ENCODE results near the gene STX4.

Gene STX4

DNA sequence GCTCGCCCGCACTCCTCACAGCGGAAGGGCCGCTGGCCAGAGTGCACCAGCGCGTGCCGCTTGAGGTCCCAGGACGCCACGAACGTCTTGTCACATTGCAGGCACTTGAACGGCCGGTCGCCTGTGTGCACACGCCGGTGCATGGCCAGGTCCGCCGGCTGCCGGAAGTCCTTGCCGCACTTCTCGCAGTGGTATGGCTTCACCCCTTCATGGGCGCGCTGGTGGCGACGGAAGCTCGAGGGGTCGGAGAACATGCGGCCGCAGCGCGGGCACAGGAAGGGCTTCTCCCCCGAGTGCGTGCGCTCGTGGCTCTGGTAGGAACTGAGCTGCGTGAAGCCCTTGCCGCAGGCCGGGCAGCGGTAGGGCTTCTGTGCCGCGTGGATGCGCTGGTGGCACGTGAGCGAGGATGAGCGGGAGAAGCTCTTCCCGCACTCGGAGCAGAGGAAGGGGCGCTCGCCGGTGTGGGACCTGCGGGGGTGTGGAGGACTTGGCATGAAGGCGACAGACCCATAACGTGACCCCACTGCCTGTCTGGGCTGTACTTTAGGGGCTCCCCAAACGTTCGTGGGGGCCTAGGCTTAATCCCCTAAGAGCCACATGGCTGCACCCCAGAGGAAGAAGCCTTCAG, 28.6 kb downstream of the STX4 start:
- Mint-ChIP-seq H3K27me3 (ENCODE audit: low read depth) (no peaks in the 10 kb centered on the region), H3K36me3 (ENCODE audit: low read depth) (peaks cover 22% of the 10 kb centered on the region), H3K27ac (no peak overlapping the region), H3K4me1 (ENCODE audit: low read depth) (peaks cover 34% of the 10 kb centered on the region), H3K4me3 (no peak overlapping the region), H3K9me3 (no peaks in the 10 kb centered on the region)

- Mint-ChIP-seq H3K9me3 (no peaks in the 10 kb centered on the region), H3K27ac (peak overlapping the region; percentile 72), H3K36me3 (ENCODE audit: low read depth) (peaks cover 22% of the 10 kb centered on the region), H3K27me3 (ENCODE audit: low read depth) (no peaks in the 10 kb centered on the region), H3K4me3 (peak overlapping the region; percentile 70), H3K4me1 (ENCODE audit: low read depth) (peaks cover 39% of the 10 kb centered on the region)
Measured at GRCh38 chr16:31063495-31063842, 30.1 kb downstream of the STX4 start.

DNA sequence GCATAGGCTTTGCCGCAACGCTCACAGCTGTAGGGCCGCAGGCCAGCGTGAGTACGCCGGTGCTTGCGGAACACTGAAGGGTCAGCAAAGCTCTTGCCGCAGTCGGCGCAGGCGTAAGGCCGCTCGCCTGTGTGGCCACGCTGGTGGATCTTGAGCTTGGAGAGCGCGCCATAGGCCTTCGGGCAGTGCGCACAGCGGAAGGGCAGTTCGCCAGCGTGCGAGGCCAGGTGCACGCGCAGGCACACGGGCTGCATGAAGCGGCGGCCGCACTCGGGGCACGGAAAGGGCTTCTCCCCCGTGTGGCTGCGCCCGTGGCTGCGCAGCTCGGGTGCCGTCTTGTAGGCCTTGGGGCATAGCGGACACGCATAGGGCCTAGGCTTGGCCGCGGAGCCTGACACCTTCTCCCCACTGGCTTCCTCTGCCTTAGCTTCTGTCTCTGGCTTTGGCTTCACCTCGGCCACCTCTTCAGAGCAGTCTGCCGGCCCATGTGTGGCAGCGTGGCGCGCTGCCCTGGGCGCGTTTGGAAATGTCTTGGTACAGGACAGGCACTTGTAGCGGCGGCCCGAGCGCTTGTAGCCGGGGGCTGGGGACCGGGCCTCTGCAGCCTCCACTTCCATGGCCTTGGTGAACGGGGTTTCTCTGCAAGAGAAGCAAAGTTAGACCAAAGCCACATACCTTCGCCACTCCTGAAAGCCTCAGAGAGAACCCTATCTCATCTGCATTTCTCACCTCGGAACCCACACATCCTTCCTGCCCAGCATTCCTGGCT, 30.7 kb downstream of the STX4 start:
- H3K4me1 Mint-ChIP-seq (ENCODE audit: low read depth): peaks cover 39% of the 10 kb centered on the region
- H3K36me3 Mint-ChIP-seq (ENCODE audit: low read depth): peaks cover 22% of the 10 kb centered on the region
- no peaks in the 10 kb centered on the region for H3K27me3 Mint-ChIP-seq (ENCODE audit: low read depth)
- H3K27ac Mint-ChIP-seq: peak overlapping the region; percentile 79
- H3K9me3 Mint-ChIP-seq: no peaks in the 10 kb centered on the region
- H3K4me3 Mint-ChIP-seq: peak overlapping the region; percentile 70

- Mint-ChIP-seq H3K4me1 (ENCODE audit: low read depth) (peaks cover 43% of the 10 kb centered on the region), H3K36me3 (ENCODE audit: low read depth) (peaks cover 19% of the 10 kb centered on the region), H3K27ac (peak overlapping the region; percentile 79), H3K27me3 (ENCODE audit: low read depth) (no peaks in the 10 kb centered on the region), H3K9me3 (no peaks in the 10 kb centered on the region), H3K4me3 (peak overlapping the region; percentile 70)
Measured at GRCh38 chr16:31064882-31065461, 31.6 kb downstream of the STX4 start.

DNA sequence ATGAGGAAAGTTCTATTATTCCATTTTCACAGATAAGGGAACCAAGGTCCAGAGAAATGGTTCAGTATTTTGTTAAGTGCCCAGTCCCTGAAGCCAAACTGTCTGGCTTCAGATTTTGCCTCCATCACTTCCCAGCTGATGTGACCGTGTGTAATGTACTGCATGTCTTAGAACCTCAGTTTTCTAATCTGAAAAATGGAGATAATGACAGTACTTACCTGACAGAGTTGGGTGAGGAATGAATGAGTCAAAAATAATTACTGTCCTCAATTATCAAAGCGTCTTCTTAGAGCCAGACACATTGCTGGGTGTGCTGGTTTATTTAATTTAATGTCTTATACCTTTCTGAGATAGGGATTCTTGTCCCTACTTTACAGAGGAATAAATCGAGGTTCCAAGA, 34.0 kb downstream of the STX4 start:
- peaks cover 53% of the 10 kb centered on the region for H3K4me1 Mint-ChIP-seq (ENCODE audit: low read depth)
- no peaks in the 10 kb centered on the region for H3K9me3 Mint-ChIP-seq
- no peak overlapping the region for H3K27ac Mint-ChIP-seq
- no peaks in the 10 kb centered on the region for H3K27me3 Mint-ChIP-seq (ENCODE audit: low read depth)
- H3K4me3 Mint-ChIP-seq: no peak overlapping the region
- peaks cover 10% of the 10 kb centered on the region for H3K36me3 Mint-ChIP-seq (ENCODE audit: low read depth)

DNA sequence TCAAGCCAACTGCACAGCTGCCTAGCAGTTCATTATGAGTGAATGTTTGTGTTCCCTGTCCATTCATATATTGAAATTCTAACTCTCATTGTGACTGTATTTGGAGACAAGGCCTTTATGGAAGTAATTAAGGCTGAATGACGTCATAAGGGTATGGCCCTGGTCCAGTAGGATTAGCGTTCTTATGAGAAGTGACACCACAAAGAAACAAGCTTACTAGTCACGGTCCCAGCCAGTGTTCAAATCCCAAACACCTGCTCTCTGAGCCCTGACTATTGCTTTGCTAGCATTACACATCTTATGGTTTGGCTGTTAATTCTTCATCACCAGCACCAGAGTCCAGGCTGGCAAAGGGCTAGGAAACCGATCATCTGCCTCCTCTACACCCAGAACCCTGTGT, 38.5 kb downstream of the STX4 start:
- H3K4me3 Mint-ChIP-seq: peak overlapping the region; percentile 99
- peak overlapping the region; percentile 88 for H3K27ac Mint-ChIP-seq
- no peaks in the 10 kb centered on the region for H3K27me3 Mint-ChIP-seq (ENCODE audit: low read depth)
- no peaks in the 10 kb centered on the region for H3K9me3 Mint-ChIP-seq
- H3K4me1 Mint-ChIP-seq (ENCODE audit: low read depth): peaks cover 30% of the 10 kb centered on the region
- H3K36me3 Mint-ChIP-seq (ENCODE audit: low read depth): peaks cover 9% of the 10 kb centered on the region

- peaks cover 26% of the 10 kb centered on the region for H3K4me1 Mint-ChIP-seq (ENCODE audit: low read depth)
- no peaks in the 10 kb centered on the region for H3K27me3 Mint-ChIP-seq (ENCODE audit: low read depth)
- H3K36me3 Mint-ChIP-seq (ENCODE audit: low read depth): peaks cover 9% of the 10 kb centered on the region
- no peaks in the 10 kb centered on the region for H3K9me3 Mint-ChIP-seq
- peak overlapping the region; percentile 99 for H3K4me3 Mint-ChIP-seq
- peak overlapping the region; percentile 88 for H3K27ac Mint-ChIP-seq
Measured at GRCh38 chr16:31072540-31073141, 39.3 kb downstream of the STX4 start.

DNA sequence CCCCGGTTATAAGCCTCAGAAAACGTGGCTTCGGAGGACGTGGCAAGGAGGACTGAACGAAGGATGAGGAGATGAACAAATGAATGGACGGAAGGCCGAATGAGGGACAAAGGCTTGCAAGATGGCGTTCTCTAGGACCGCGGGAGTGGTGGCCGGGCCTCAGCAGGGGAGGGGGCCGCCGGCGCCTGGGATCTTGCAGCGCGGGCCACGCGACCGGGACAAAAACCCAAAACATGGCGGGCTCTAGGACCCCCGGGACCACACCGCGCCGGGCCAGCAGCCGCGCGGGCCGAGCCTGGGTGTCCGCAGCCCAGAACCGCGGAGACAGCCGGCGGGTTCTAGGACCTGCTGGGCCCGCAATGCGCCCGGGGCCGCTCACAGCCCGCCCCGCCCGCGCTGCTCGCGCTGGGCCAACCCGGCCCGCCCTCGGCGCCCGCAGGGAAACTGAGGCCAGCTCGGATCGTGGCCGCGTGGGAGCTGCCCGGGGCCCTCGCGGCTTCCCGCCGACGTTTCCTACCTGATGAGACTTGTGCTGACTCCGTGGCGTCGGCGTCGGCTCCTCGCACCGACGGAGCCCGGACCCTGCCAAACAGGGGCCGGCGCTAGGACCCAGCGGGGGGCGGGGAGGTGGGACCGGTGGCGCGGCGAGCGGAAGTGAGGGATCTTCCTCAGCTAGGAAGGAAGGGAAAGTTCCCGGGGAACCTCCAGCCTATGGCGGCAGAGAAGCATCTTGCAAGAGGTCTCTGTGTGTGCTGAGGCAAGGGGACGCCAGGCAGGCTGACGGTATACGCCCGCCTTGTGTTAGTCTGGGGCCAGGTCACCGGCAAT, 40.0 kb downstream of the STX4 start:
- H3K36me3 Mint-ChIP-seq (ENCODE audit: low read depth): peaks cover 14% of the 10 kb centered on the region
- no peaks in the 10 kb centered on the region for H3K9me3 Mint-ChIP-seq
- H3K27me3 Mint-ChIP-seq (ENCODE audit: low read depth): no peaks in the 10 kb centered on the region
- H3K4me3 Mint-ChIP-seq: peak overlapping the region; percentile 99
- peaks cover 24% of the 10 kb centered on the region for H3K4me1 Mint-ChIP-seq (ENCODE audit: low read depth)
- H3K27ac Mint-ChIP-seq: peak overlapping the region; percentile 98

GRCh38 chr16:31073970-31074813, 40.8 kb downstream of the STX4 start, which contains the start of the genes ZNF646 and ZNF668:
Gene ZNF646, plus strand, starts transcription at chr16:31074422. Its CDS starts 1,903 bp downstream, at chr16:31076325.
Gene ZNF668, minus strand, starts transcription at chr16:31074240. Its CDS starts 9,781 bp downstream, at chr16:31064459.
- Mint-ChIP-seq H3K36me3 (ENCODE audit: low read depth) (peaks cover 19% of the 10 kb centered on the region), H3K9me3 (no peaks in the 10 kb centered on the region), H3K4me3 (peak within 1 kb of the TSS; percentile 99), H3K27me3 (ENCODE audit: low read depth) (no peaks in the 10 kb centered on the region), H3K4me1 (ENCODE audit: low read depth) (peaks cover 23% of the 10 kb centered on the region), H3K27ac (peak within 1 kb of the TSS; percentile 98)

GRCh38 chr16:31074814-31075183, 41.4 kb downstream of the STX4 start:
- H3K27ac Mint-ChIP-seq: peak overlapping the region; percentile 98
- no peaks in the 10 kb centered on the region for H3K27me3 Mint-ChIP-seq (ENCODE audit: low read depth)
- H3K4me3 Mint-ChIP-seq: peak overlapping the region; percentile 99
- peaks cover 22% of the 10 kb centered on the region for H3K4me1 Mint-ChIP-seq (ENCODE audit: low read depth)
- no peaks in the 10 kb centered on the region for H3K9me3 Mint-ChIP-seq
- H3K36me3 Mint-ChIP-seq (ENCODE audit: low read depth): peaks cover 23% of the 10 kb centered on the region

GRCh38 chr16:31076319-31076718, 43.0 kb downstream of the STX4 start:
- Mint-ChIP-seq H3K4me3 (peak overlapping the region; percentile 25), H3K4me1 (ENCODE audit: low read depth) (peaks cover 24% of the 10 kb centered on the region), H3K27ac (no peak overlapping the region), H3K27me3 (ENCODE audit: low read depth) (no peaks in the 10 kb centered on the region), H3K9me3 (no peaks in the 10 kb centered on the region), H3K36me3 (ENCODE audit: low read depth) (peaks cover 29% of the 10 kb centered on the region)

DNA sequence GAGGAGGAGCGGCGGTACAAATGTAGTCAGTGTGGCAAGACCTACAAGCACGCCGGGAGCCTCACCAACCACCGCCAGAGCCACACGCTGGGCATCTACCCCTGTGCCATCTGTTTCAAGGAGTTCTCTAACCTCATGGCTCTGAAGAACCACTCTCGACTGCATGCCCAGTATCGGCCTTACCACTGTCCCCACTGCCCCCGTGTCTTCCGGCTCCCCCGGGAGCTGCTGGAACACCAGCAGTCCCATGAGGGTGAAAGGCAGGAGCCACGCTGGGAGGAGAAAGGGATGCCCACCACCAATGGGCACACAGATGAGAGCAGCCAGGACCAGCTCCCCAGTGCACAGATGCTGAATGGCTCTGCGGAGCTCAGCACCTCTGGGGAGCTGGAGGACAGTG, 43.7 kb downstream of the STX4 start:
- Mint-ChIP-seq H3K4me1 (ENCODE audit: low read depth) (peaks cover 17% of the 10 kb centered on the region), H3K36me3 (ENCODE audit: low read depth) (peaks cover 29% of the 10 kb centered on the region), H3K27ac (no peak overlapping the region), H3K9me3 (no peaks in the 10 kb centered on the region), H3K27me3 (ENCODE audit: low read depth) (no peaks in the 10 kb centered on the region), H3K4me3 (no peak overlapping the region)

GRCh38 chr16:31077592-31078396, 44.4 kb downstream of the STX4 start:
- Mint-ChIP-seq H3K9me3 (no peaks in the 10 kb centered on the region), H3K4me3 (no peak overlapping the region), H3K4me1 (ENCODE audit: low read depth) (peaks cover 15% of the 10 kb centered on the region), H3K27me3 (ENCODE audit: low read depth) (no peaks in the 10 kb centered on the region), H3K36me3 (ENCODE audit: low read depth) (peaks cover 32% of the 10 kb centered on the region), H3K27ac (no peak overlapping the region)
